AG10803 (cell line): ENCODE data around the gene TRPV4.

Source experiments
- DNase-seq: peaks from one replicate; pipeline ENCODE4 v3.0.0; 2010; ENCODE audit warnings: low read depth
- H3K4me3 ChIP-seq: 2 replicates; pipeline ENCODE4 v1.5.1; 2011; ENCODE audit warnings: mild to moderate bottlenecking, low read length, control low read depth
- CTCF ChIP-seq: conservative IDR thresholded peaks from 2 replicates; pipeline ENCODE4 v1.5.1; 2011; ENCODE audit warnings: mild to moderate bottlenecking, low read length, control low read depth, inconsistent platforms

Gene TRPV4

GRCh38 chr12:109878247-109878625 lies 45.0 kb upstream of the TRPV4 start:
- no peak for DNase-seq
- TF ChIP-seq CTCF: no peak
- H3K4me3 ChIP-seq: no peak overlapping the region; the same call in 1 of the 2 replicates

GRCh38 chr12:109877504-109878246 lies 44.5 kb upstream of the TRPV4 start:
- DNase-seq: no peak
- no peak for TF ChIP-seq CTCF
- H3K4me3 ChIP-seq: no peak overlapping the region

- no peak overlapping the region for H3K4me3 ChIP-seq
- no peak for TF ChIP-seq CTCF
- no peak for DNase-seq
These were observed 43.2 kb upstream of the TRPV4 start for GRCh38 chr12:109876406-109876805.

GRCh38 chr12:109875572-109876131 lies 42.5 kb upstream of the TRPV4 start:
- no peak for TF ChIP-seq CTCF
- no peak for DNase-seq

GRCh38 chr12:109873653-109874052 lies 40.5 kb upstream of the TRPV4 start:
- TF ChIP-seq CTCF: no peak
- no peak overlapping the region for H3K4me3 ChIP-seq
- DNase-seq: peak; percentile 78

More at GRCh38 chr12:109875572-109876131, 42.5 kb upstream of the TRPV4 start:
- H3K4me3 ChIP-seq: no peak overlapping the region

- no peak for TF ChIP-seq CTCF
- DNase-seq: peak; percentile 18
These were observed 38.6 kb upstream of the TRPV4 start for GRCh38 chr12:109871668-109872314.

GRCh38 chr12:109870648-109871047 lies 37.5 kb upstream of the TRPV4 start:
- H3K4me3 ChIP-seq: no peak overlapping the region
- TF ChIP-seq CTCF: no peak
- DNase-seq: peak; percentile 21

More at GRCh38 chr12:109871668-109872314, 38.6 kb upstream of the TRPV4 start:
- no peak overlapping the region for H3K4me3 ChIP-seq
